ENCODE results near the gene PPOX.

The PPOX gene

GRCh38 chr1:161165742-161166668, at the start of gene PPOX:
PPOX (plus strand) TSS chr1:161166426; CDS start chr1:161166848, 422 bp downstream.
- DNase-seq (ENCODE audit: low read depth in 2 of 2), result peak; percentile 80 to 81

- DNase-seq (ENCODE audit: low read depth in 2 of 2), result peak; percentile 63 to 68
These were observed 48.3 kb upstream of the PPOX start, which contains the start of the genes NIT1 and PFDN2 for GRCh38 chr1:161117759-161118581. NIT1 (plus strand) TSS chr1:161118105; CDS start chr1:161118177, 72 bp downstream. PFDN2 (minus strand) TSS chr1:161118037; CDS start chr1:161118026, 11 bp downstream.

- peak in 1 of 2 donors; percentile 27 for DNase-seq (ENCODE audit: low read depth in 2 of 2)
These were observed 46.9 kb upstream of the PPOX start for GRCh38 chr1:161119092-161119903.

- DNase-seq (ENCODE audit: low read depth in 2 of 2), result no peak
These were observed 45.1 kb upstream of the PPOX start for GRCh38 chr1:161121042-161121650.

- DNase-seq (ENCODE audit: low read depth in 2 of 2), result no peak
These were observed 44.4 kb upstream of the PPOX start for GRCh38 chr1:161121834-161122233.

- DNase-seq (ENCODE audit: low read depth in 2 of 2), result no peak
These were observed 43.3 kb upstream of the PPOX start for GRCh38 chr1:161122967-161123366.

- no peak for DNase-seq (ENCODE audit: low read depth in 2 of 2)
These were observed 38.6 kb upstream of the PPOX start for GRCh38 chr1:161127649-161128048.

GRCh38 chr1:161128591-161129420, 37.4 kb upstream of the PPOX start:
- DNase-seq (ENCODE audit: low read depth in 2 of 2), result no peak

GRCh38 chr1:161130266-161130665, 36.0 kb upstream of the PPOX start:
- DNase-seq (ENCODE audit: low read depth in 2 of 2), result no peak

GRCh38 chr1:161131523-161132409, 34.5 kb upstream of the PPOX start:
- no peak for DNase-seq (ENCODE audit: low read depth in 2 of 2)

GRCh38 chr1:161132410-161133219, 33.6 kb upstream of the PPOX start, which contains the start of gene DEDD:
DEDD (minus strand) TSS chr1:161132667; CDS start chr1:161124462, 8,205 bp downstream.
- DNase-seq (ENCODE audit: low read depth in 2 of 2), result peak; percentile 70 to 74

- DNase-seq (ENCODE audit: low read depth in 2 of 2), result no peak
These were observed 32.9 kb upstream of the PPOX start for GRCh38 chr1:161133220-161133740.

GRCh38 chr1:161137881-161138280, 28.3 kb upstream of the PPOX start:
- DNase-seq (ENCODE audit: low read depth in 2 of 2), result no peak

- no peak for DNase-seq (ENCODE audit: low read depth in 2 of 2)
These were observed 27.8 kb upstream of the PPOX start for GRCh38 chr1:161138431-161138830.

- no peak for DNase-seq (ENCODE audit: low read depth in 2 of 2)
These were observed 26.5 kb upstream of the PPOX start for GRCh38 chr1:161139766-161140165.

- DNase-seq (ENCODE audit: low read depth in 2 of 2), result no peak
These were observed 25.3 kb upstream of the PPOX start for GRCh38 chr1:161140755-161141400.

- DNase-seq (ENCODE audit: low read depth in 2 of 2), result no peak
These were observed 20.4 kb upstream of the PPOX start for GRCh38 chr1:161145832-161146231.
